Activated naive CD8-positive, alpha-beta T cell treated with anti-CD3 and anti-CD28 coated beads, Interleukin-2, amount 50 U/mL, for 24 hours (primary cell): ENCODE data around the gene SHISA7.
"Not testable (repeated sequence)": the region's sequence is repeated elsewhere in the genome, so short reads cannot be mapped to it uniquely, and the experiment has no call there.

Experiments
- ATAC-seq: fragments of 150-1000 bp; cut with Tn5 transposase; one replicate; pipeline ENCODE4 v1.10.0; 2021
- DNase-seq: peaks from one replicate; pipeline ENCODE4 v3.0.0; 2021
- H3K27ac Mint-ChIP-seq: one replicate; pipeline ENCODE4 v1.8.0; 2021; ENCODE audit warnings: mild to moderate bottlenecking, mixed read lengths
- H3K27me3 Mint-ChIP-seq: one replicate; pipeline ENCODE4 v1.8.0; 2021; ENCODE audit warnings: mixed read lengths
- H3K36me3 Mint-ChIP-seq: one replicate; pipeline ENCODE4 v1.8.0; 2021; ENCODE audit warnings: low read depth, mixed read lengths
- H3K4me1 Mint-ChIP-seq: one replicate; pipeline ENCODE4 v1.8.0; 2021; ENCODE audit warnings: mixed read lengths
- H3K4me3 Mint-ChIP-seq: one replicate; pipeline ENCODE4 v1.8.0; 2021; ENCODE audit warnings: mild to moderate bottlenecking, moderate library complexity, mixed read lengths
- H3K9me3 Mint-ChIP-seq: one replicate; pipeline ENCODE4 v1.8.0; 2021; ENCODE audit warnings: mixed read lengths

SHISA7 gene

DNA sequence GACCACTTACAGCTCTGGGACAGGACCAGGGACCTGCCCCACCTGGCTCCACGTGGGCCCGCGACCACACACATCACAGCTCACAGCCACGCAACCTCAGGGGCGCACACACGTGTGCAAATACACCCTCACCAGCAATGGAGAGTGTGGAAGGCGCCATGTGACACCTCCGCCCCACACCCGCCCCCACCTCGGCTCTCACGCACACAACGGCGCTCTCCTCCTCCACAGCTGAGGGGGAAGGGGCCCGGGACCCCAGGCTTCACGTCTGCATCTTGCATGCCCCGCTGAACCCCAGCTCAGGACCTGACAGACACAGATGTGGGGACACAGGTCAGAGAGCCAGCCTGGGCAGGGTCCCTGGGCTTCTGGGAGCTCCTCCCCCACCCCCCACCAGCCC lies 6.4 kb upstream of the SHISA7 start:
- H3K9me3 Mint-ChIP-seq = no peaks in the 10 kb centered on the region
- no peak for ATAC-seq
- no peak overlapping the region for H3K4me3 Mint-ChIP-seq

DNA sequence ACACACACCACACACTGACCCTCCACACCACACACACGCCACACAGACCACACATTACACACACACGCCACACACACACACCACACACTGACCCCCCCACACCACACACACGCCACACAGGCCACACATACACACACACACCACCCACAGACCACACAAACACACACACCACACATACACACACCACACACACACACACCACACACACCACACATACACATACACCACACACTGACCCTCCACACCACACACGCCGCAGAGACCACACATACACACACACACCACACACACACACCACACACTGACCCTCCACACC lies 5.0 kb upstream of the SHISA7 start:
- ATAC-seq, H3K27ac Mint-ChIP-seq, H3K4me1 Mint-ChIP-seq, H3K36me3 Mint-ChIP-seq, H3K4me3 Mint-ChIP-seq, DNase-seq, H3K9me3 Mint-ChIP-seq: not testable (repeated sequence)
- peaks cover 48% of the 10 kb centered on the region for H3K27me3 Mint-ChIP-seq

More for the DNA sequence above, 6.4 kb upstream of the SHISA7 start:
- H3K27ac Mint-ChIP-seq = no peak overlapping the region
- peaks cover 45% of the 10 kb centered on the region for H3K27me3 Mint-ChIP-seq
- H3K4me1 Mint-ChIP-seq = peaks cover 16% of the 10 kb centered on the region
- no peak for DNase-seq
- H3K36me3 Mint-ChIP-seq = peaks cover 9% of the 10 kb centered on the region

DNA sequence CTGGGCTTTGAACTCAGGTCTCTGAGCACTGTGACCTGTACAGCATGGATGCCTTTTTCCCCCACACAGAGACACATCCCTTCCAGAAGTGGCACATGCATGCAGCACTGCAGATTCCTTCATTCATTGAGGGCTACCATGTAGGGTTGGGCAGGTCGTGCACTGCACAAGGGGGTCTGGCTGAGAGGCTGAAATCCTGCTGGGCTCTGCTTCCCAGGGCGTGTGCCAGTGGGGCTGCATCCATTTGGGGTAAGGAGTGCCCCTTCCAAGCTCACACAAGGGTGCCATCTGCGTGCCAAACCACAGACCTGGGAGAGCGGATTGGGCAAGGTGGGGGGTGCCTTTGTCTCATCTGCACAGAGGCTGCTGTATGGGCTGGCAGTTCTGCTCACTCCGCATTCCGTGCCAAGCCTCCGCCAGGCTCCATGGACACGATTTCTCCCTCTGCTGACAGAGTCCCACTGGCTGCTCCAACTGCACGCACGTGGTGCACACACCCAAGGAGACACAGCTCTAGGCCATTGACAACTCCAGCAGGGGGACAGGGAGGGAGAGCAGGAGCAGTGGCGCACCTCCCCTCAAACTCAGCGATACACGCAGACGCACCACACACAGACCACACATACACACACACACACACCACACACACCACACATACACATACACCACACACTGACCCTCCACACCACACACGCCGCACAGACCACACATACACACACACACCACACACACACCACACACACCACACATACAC lies 4.5 kb upstream of the SHISA7 start:
- no peak overlapping the region for H3K4me3 Mint-ChIP-seq
- H3K27ac Mint-ChIP-seq = no peak overlapping the region
- H3K36me3 Mint-ChIP-seq = no peaks in the 10 kb centered on the region
- ATAC-seq (peak; percentile 23), DNase-seq (no peak)
- peaks cover 49% of the 10 kb centered on the region for H3K27me3 Mint-ChIP-seq
- H3K9me3 Mint-ChIP-seq = no peaks in the 10 kb centered on the region
- peaks cover 5% of the 10 kb centered on the region for H3K4me1 Mint-ChIP-seq

DNA sequence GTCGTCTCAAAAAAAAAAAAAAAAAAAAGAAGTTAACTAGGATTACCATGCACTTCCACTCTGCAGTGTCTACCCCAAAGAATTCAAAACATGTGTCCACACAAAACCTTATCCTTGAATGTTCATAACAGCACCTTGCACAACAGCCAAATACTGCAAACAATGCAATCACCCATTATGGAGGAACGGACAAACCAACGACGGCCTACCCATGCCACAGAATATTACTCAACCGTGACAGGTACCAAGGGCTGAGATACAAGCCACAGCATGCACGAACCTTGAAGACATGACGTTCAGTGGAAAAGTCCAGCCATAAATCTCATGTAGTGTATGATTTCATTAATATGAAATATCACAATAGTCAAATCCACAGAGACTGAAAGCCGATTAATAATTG lies 3.0 kb upstream of the SHISA7 start:
- Mint-ChIP-seq H3K4me1 (peaks cover 8% of the 10 kb centered on the region), H3K27ac (no peak overlapping the region), H3K36me3 (no peaks in the 10 kb centered on the region), H3K4me3 (no peak overlapping the region), H3K9me3 (no peaks in the 10 kb centered on the region), H3K27me3 (peaks cover 53% of the 10 kb centered on the region)
- ATAC-seq (no peak), DNase-seq (no peak)

DNA sequence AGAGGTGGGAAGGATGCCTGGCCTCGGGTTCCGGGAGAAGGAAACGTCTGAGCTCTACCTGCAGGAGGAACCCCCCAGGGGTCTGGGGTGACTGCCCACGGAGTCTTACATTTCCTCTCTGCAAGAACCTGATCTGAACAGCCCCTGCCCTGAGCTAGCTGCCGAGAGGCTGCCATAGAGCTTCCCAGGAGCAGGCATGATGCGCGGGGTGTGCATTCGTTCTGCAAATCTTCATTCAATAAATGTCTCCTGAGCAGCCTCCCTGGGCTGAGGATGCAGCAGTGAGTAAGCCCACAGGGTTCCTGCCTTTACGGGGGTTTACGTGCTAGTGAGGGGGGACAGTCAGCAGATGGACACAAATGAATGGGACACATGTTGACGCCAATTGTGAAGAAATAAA lies 1.5 kb upstream of the SHISA7 start:
- Mint-ChIP-seq H3K27ac (no peak overlapping the region), H3K4me3 (no peak overlapping the region), H3K27me3 (peaks cover 58% of the 10 kb centered on the region), H3K9me3 (no peaks in the 10 kb centered on the region), H3K4me1 (peaks cover 15% of the 10 kb centered on the region), H3K36me3 (no peaks in the 10 kb centered on the region)
- DNase-seq (no peak), ATAC-seq (no peak)

DNA sequence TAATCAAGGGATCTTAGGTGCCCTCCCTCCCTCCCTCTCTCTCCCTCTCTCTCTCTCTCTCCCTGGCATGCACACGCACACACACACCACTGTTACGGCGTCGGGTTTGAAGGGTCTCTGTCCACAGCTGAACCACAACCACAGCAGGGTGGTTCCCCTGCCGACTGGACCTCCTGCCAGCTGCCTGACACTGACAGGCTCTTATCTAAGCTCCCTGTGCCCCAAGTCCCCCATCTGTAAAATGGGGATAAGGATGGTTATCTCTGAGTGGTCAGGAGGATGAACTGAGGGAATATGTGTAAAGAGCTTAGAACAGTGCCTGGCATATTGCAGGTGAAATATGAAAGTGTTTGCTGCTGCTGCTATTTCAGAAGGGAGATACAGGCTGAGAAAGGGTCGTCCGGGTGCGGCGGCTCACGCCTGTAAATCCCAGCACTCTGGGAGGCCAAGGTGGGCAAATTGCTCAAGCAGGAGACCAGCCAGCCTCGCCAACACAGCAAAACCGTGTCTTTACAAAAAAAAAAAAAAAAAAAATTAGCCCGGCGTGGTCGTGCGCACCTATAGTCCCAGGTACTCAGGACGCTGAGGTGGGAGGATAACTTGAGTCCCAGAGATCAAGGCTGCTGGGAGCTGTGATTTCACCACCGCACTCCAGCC lies 852 bp upstream of the SHISA7 start:
- no peak for ATAC-seq
- Mint-ChIP-seq H3K9me3 (no peaks in the 10 kb centered on the region), H3K27me3 (peaks cover 64% of the 10 kb centered on the region), H3K36me3 (no peaks in the 10 kb centered on the region), H3K4me3 (no peak overlapping the region), H3K27ac (no peak overlapping the region), H3K4me1 (peaks cover 15% of the 10 kb centered on the region)
- DNase-seq = no peak

DNA sequence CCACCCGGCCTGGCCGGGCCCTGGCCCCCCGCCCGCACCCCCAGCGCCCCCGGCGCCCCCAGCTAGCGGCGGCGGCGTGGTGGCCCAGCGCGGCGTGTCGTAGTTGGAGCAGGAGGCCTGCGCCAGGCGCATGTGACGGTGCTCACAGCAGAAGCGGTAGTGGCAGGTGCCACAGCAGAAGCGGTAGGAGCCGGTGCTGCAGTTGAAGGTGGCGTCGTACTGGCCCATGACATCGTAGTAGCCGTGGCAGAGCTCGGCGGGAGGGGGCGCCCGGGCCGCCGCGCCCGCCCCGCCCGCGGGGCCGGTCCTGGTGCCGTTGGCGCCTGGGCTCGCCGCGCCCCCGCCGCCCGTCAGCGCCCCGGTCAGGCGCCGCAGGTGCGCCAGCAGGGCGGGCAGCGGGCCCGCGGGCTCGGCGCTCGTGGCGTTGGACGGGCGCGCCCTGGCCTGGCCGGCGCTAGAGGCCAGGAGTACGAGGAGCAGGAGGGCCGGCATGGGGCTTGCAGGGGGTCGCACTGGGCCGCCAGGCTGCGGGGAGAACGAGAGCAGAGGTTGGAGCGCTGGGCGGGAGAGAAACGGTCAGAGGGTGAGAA lies 633 bp downstream of the SHISA7 start:
- Mint-ChIP-seq H3K27me3 (peaks cover 74% of the 10 kb centered on the region), H3K9me3 (no peaks in the 10 kb centered on the region), H3K36me3 (no peaks in the 10 kb centered on the region), H3K4me1 (peaks cover 15% of the 10 kb centered on the region), H3K27ac (no peak overlapping the region), H3K4me3 (no peak overlapping the region)
- no peak for ATAC-seq
- DNase-seq = no peak

DNA sequence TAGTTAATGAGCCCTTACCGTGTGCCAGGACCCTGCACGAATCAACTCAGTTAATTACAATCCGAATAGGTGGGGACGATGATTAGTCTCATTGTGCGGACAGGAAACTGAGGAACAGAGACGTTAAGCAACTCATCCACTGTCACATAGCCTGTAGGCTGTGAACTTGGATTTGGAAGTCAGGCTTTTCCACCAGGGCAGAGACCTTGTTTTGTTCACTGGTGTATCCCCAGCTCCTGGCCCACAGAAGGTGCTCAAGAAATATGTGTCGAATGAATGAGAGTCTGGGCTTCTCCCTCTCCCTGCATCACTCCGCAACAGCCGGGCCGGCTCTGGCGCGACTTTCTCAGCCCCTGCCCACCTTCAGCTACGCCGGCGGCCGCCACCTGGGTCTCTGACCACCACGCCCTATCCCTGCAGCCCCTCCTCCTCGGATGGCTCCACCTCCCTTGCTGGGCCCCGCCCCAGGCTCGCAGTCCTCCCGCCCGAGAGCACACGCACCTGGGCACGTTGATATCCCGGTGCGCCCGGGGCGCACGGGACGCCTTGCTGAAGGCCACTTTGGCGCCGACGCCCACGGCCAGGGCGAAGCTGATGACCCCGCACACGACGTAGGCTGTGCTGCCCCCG lies 1.3 kb downstream of the SHISA7 start:
- H3K4me3 Mint-ChIP-seq = peak overlapping the region; percentile 18
- no peak overlapping the region for H3K27ac Mint-ChIP-seq
- H3K9me3 Mint-ChIP-seq = no peaks in the 10 kb centered on the region
- peaks cover 15% of the 10 kb centered on the region for H3K4me1 Mint-ChIP-seq
- no peak for DNase-seq
- no peak for ATAC-seq
- no peaks in the 10 kb centered on the region for H3K36me3 Mint-ChIP-seq
- H3K27me3 Mint-ChIP-seq = peaks cover 80% of the 10 kb centered on the region

DNA sequence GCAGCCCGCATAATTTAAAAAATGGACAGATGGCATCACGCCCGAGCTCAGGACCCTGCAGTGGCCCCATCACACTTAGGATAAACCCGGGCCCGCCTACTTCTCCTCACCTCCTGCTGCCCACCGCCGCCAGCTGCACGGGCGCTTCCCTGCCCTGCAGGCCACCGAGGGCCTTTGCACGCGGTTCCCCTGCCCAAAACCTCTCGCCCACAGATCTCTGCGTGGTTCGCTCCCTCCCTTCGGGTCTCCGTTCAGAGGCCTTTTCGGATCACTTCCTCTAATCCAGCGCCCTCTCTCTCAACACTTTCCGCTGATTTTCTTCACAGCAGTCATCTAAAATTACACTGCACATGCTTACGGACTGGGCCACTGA lies 1.8 kb downstream of the SHISA7 start:
- Mint-ChIP-seq H3K9me3 (no peaks in the 10 kb centered on the region), H3K27ac (no peak overlapping the region), H3K27me3 (peaks cover 85% of the 10 kb centered on the region), H3K4me1 (peaks cover 15% of the 10 kb centered on the region), H3K4me3 (peak overlapping the region; percentile 18), H3K36me3 (no peaks in the 10 kb centered on the region)
- ATAC-seq (no peak), DNase-seq (no peak)

DNA sequence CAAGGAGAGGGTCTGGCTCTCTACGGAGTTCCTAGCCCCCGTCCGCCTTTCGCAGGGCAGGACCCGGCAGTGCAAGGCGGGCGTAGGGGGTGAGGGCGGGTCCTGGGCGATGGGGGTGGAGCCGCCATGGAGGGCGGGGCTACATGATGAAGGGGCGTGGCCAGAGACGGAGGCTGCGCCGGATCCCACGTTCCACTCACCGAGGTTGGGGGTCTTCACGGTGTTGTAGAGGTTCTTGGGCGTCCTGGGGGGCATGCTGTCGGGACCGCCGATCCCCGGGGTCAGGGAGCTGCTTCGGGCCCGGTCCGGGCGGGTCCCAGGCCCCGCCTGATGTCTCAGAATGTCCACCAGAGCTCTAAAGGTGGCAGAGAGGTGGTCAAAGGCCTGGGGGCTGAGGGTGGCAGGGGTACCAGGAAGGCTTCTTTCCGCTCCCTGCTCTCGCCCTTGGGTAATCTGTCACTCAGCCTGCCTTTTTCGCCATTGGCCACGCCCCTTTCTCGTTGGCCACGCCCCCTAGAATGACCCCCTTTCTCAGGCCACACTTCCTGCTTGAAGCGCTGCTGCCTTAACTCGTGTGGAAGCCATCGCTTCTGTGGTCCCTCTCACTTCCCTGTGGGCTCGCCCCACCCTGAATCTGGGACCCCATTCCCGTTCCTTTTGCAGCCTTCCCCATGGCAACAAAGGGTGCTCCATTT lies 2.5 kb downstream of the SHISA7 start:
- peak overlapping the region; percentile 14 for H3K27ac Mint-ChIP-seq
- no peak for DNase-seq
- no peaks in the 10 kb centered on the region for H3K36me3 Mint-ChIP-seq
- H3K4me1 Mint-ChIP-seq = peaks cover 15% of the 10 kb centered on the region
- H3K4me3 Mint-ChIP-seq = no peak overlapping the region
- H3K27me3 Mint-ChIP-seq = peaks cover 79% of the 10 kb centered on the region
- no peak for ATAC-seq
- H3K9me3 Mint-ChIP-seq = no peaks in the 10 kb centered on the region

DNA sequence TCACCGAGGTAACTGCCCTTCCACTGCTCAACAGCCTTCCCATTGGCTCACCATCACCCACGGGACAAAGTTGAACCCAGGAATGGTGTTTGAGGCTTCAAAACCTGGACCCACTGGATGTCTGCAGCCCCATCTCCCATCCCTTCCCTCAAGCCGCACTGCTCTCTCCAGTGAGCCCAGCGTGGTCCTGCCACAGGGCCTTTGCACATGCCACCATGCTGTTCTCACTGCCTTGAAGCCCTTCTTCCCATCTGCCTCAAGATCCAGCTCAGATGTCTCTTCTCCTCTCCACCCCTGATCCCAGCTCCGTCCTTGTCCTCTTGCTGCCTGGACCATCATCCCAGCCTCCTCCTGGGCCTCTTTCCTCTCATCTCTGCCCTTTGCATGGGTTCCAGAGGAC lies 4.0 kb downstream of the SHISA7 start:
- H3K36me3 Mint-ChIP-seq = no peaks in the 10 kb centered on the region
- no peaks in the 10 kb centered on the region for H3K9me3 Mint-ChIP-seq
- no peak for ATAC-seq
- peaks cover 15% of the 10 kb centered on the region for H3K4me1 Mint-ChIP-seq
- peaks cover 65% of the 10 kb centered on the region for H3K27me3 Mint-ChIP-seq
- no peak for DNase-seq
- no peak overlapping the region for H3K4me3 Mint-ChIP-seq
- no peak overlapping the region for H3K27ac Mint-ChIP-seq

DNA sequence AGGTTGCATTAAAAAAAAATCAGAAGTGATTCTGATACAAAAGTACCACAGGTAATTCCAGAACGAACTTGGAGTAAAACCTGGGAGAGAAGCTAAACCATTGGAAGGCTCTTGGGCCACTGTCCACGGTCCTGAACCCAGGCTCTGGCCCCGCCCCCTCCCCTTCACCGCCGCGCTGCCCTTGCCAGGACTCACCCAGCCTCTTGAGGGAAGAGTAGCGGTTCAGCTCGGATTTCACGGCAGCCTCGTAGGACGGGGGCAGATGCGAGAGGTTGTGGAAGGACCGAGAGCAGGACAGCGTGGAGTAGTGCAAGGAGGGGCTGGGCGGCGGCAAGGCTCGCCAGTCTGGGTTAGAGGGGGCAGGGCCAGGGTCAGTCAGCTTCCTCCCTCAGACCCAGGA lies 5.7 kb downstream of the SHISA7 start:
- Mint-ChIP-seq H3K36me3 (no peaks in the 10 kb centered on the region), H3K27ac (no peak overlapping the region), H3K9me3 (no peaks in the 10 kb centered on the region), H3K4me3 (no peak overlapping the region), H3K27me3 (peaks cover 56% of the 10 kb centered on the region), H3K4me1 (peaks cover 15% of the 10 kb centered on the region)
- ATAC-seq = no peak
- DNase-seq = peak; percentile 42

DNA sequence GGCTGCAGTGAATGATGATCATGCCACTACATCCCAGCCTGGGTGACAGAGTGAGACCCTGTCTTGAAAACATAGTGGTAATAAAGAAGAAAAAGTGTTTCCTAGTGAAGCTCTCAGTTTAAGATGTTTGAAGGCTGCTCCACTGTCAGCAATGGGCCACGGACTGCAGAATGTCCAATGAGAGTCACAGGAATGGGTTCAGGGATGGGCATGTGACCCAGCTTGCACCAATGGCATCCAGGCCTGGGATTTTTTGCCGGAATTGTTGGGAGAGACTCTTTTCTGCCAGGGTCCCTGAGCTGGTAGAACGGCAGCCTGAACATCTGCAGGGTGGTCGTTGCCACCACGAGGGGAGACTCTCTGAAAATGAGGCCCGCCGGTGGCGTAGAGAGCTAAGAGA lies 6.3 kb downstream of the SHISA7 start:
- Mint-ChIP-seq H3K4me3 (no peak overlapping the region), H3K36me3 (no peaks in the 10 kb centered on the region), H3K27ac (no peak overlapping the region), H3K9me3 (no peaks in the 10 kb centered on the region), H3K4me1 (peaks cover 15% of the 10 kb centered on the region), H3K27me3 (peaks cover 57% of the 10 kb centered on the region)
- ATAC-seq (no peak), DNase-seq (no peak)

DNA sequence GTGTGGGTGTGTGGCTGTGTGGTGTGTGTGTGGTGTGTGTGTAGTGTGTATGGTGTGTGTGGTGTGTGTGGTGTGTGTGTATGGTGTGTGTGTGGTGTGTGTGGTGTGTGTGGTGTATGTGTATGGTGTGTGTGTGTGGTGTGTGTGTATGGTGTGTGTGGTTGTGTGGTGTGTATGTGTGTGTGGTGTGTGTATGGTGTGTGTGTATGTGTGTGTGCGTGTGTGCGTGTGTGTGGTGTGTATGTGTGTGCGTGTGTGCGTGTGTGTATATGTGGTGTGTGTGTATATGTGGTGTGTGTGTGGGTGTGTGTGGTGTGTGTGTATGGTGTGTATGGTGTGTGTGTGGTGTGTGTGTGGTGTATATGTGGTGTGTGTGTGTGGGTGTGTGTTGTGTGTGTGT lies 8.1 kb downstream of the SHISA7 start:
- Mint-ChIP-seq H3K36me3 (no peaks in the 10 kb centered on the region), H3K9me3 (peaks cover 5% of the 10 kb centered on the region), H3K4me1 (peaks cover 1% of the 10 kb centered on the region), H3K4me3 (no peak overlapping the region), H3K27ac (no peak overlapping the region), H3K27me3 (peaks cover 53% of the 10 kb centered on the region)
- no peak for ATAC-seq
- no peak for DNase-seq
